ENCODE results near the gene GCNT2.
"Not testable (repeated sequence)": the region's sequence is repeated elsewhere in the genome, so short reads cannot be mapped to it uniquely, and the experiment has no call there.

GCNT2 gene

DNA sequence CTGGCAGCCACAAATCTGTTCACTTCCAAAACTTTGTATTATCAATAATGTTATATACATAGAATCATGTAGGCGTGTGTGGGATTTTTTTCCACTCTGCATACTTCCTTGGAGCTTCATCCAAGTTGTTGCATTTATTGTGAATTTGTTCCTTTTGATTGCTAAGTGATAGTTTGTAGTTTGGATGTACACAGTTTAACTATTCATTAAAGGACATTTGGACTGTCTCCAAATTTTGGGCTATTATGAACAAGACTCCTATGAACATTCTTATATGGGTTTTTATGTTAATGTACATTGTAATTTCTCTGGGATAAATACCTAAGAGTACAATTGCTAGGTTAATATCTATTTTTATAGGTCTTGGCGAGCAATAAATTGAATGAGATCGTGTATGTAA lies 36.2 kb upstream of the GCNT2 start:
- DNase-seq (ENCODE audit: low read depth): no peak
- TF ChIP-seq, protein P1, sequence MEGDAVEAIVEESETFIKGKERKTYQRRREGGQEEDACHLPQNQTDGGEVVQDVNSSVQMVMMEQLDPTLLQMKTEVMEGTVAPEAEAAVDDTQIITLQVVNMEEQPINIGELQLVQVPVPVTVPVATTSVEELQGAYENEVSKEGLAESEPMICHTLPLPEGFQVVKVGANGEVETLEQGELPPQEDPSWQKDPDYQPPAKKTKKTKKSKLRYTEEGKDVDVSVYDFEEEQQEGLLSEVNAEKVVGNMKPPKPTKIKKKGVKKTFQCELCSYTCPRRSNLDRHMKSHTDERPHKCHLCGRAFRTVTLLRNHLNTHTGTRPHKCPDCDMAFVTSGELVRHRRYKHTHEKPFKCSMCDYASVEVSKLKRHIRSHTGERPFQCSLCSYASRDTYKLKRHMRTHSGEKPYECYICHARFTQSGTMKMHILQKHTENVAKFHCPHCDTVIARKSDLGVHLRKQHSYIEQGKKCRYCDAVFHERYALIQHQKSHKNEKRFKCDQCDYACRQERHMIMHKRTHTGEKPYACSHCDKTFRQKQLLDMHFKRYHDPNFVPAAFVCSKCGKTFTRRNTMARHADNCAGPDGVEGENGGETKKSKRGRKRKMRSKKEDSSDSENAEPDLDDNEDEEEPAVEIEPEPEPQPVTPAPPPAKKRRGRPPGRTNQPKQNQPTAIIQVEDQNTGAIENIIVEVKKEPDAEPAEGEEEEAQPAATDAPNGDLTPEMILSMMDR (IDR thresholded peaks at IDR 0.05; ENCODE audit: control insufficient read depth, insufficient read depth, low read depth, low read length, missing control alignments): no peak
- H3K4me3 ChIP-seq (ENCODE audit: control insufficient read depth, low read depth, low read length): no peak overlapping the region

DNA sequence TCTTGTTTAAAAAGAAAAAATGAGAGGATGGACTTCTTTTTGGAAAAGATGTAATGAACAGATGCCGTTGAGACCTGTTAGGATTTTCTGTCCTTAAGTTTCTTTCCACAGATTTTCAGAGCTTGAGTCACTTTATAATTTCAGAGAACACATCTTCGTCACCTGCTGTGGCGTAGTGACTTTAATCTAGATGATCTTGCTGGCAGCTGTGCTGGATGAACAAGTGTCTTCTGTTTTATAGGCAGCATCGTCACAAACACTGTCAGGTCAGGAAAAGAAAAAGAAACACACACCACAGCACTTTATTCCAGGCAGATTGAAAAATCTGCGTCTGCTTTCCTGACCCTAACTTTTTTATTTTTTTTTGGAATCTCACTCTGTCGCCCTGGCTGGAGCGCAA lies 35.7 kb upstream of the GCNT2 start:
- H3K4me3 ChIP-seq (ENCODE audit: control insufficient read depth, low read depth, low read length): no peak overlapping the region
- TF ChIP-seq, protein P1 (IDR thresholded peaks at IDR 0.05; ENCODE audit: control insufficient read depth, insufficient read depth, low read depth, low read length, missing control alignments): no peak
- DNase-seq (ENCODE audit: low read depth): no peak

DNA sequence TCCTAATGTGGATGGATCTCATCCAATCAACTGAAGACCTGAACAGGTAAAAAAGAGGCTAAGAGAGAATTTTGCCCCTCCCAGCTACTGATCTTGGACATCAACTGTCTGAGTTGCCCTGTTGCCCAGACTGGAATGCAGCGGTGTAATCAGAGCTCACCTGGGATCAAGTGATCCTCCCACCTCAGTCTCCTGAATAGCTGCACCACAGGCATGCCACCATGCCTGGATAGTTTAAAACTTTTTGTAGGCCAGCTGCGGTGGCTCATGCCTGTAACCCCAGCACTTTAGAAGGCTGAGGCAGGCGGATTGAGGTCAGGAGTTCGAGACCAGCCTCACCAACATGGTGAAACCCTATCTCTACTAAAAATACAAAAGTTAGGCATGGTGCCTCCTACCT lies 34.9 kb upstream of the GCNT2 start:
- DNase-seq (ENCODE audit: low read depth): no peak
- H3K4me3 ChIP-seq (ENCODE audit: control insufficient read depth, low read depth, low read length): no peak overlapping the region
- TF ChIP-seq, protein P1 (IDR thresholded peaks at IDR 0.05; ENCODE audit: control insufficient read depth, insufficient read depth, low read depth, low read length, missing control alignments): no peak

DNA sequence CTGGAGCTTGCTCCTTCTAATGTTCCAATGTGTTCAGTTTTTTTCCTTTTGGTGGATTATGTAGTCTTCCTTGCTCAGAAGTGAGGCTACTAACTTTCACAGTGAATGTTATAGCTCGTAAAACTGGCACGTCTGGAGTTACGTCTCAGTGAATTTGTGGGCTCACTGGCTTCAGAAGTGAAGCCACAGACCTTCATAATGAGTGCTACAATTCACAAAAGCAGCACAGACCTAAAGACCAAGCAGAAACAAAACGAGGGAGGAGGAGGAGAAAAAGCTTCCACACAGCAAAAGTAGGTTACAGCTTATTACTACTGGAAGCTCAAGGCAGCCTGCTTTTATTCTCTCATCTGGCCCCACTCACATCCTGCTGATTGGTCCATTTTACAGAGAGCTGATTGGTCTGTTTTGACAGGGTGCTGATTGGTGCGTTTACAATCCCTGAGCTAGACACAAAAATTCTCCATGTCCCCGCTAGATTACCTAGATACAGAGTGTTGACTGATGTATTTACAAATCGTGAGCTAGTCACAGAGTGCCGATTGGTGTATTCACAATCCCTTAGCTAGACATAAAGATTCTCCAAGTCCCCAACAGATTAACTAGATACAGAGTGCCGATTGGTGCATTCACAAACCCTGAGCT lies 34.1 kb upstream of the GCNT2 start:
- not testable (repeated sequence) for DNase-seq (ENCODE audit: low read depth); H3K4me3 ChIP-seq (ENCODE audit: control insufficient read depth, low read depth, low read length)

DNA sequence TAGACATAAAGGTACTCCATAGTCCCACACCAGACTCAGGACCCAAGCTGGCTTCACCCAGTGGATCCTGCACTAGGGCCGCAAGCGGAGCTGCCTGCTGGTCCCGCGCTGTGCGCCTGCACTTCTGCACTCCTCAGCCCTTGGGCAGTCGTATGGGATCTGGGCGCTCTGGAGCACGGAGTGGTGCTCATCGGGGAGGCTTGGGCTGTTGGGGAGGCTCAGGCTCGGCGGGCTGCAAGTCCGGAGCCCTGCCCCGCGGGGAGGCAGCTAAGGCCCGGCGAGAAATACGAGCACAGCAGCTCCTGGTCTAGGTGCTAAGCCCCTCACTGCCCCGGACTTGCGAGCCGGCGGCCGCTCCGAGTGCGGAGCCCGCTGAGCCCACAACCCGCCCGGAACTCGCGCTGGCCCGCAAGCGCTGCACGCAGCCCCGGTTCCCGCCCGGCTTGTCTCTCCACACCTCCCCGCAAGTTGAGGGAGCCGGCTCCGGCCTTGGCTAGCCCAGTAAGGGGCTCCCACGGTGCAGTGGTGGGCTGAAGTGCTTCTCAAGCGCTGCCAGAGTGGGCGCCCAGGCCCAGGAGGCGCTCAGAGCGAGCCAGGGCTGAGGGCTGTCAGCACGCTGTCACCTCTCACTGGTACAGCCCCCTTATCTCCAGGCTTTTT lies 33.4 kb upstream of the GCNT2 start:
- TF ChIP-seq, protein P1 (IDR thresholded peaks at IDR 0.05; ENCODE audit: control insufficient read depth, insufficient read depth, low read depth, low read length, missing control alignments): no peak
- no peak overlapping the region for H3K4me3 ChIP-seq (ENCODE audit: control insufficient read depth, low read depth, low read length)
- no peak for DNase-seq (ENCODE audit: low read depth)

DNA sequence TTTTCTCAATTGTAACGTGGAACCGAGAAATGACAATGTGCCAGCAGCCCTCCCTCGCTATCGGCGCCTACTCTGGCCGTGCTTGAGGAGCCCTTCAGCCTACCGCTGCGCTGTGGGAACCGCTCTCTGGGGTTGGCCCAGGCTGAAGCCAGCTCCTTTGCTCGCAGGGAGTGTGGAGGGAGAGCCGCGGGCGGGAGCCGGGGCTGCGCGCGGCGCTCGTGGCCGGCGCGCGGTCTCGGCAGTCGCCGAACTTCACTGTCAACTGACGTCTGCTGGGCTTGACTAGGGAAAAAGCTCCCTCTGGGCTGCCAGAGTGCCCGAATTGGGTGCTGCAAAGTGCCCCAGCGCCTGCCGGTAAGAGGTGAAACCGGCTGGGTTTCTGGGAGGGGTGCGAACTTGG lies 29.7 kb upstream of the GCNT2 start:
- DNase-seq (ENCODE audit: low read depth): no peak
- TF ChIP-seq, protein P1 (IDR thresholded peaks at IDR 0.05; ENCODE audit: control insufficient read depth, insufficient read depth, low read depth, low read length, missing control alignments): no peak
- no peak overlapping the region for H3K4me3 ChIP-seq (ENCODE audit: control insufficient read depth, low read depth, low read length)

DNA sequence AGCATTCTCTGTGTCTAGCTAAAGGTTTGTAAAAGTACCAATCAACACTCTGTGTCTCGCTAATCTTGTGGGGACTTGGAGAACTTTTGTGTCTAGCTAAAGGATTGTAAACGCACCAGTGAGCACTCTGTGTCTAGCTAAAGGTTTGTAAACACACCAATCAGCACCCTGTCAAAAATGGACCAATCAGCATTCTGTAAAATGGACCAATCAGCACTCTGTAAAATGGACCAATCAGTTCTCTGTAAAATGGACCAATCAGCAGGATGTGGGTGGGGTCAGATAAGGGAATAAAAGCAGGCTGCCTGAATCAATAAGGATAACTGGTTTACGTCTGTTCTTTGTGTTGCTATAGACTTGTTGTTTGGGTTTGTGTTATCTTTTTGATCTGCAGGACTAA lies 29.2 kb upstream of the GCNT2 start:
- DNase-seq (ENCODE audit: low read depth): not testable (repeated sequence)

DNA sequence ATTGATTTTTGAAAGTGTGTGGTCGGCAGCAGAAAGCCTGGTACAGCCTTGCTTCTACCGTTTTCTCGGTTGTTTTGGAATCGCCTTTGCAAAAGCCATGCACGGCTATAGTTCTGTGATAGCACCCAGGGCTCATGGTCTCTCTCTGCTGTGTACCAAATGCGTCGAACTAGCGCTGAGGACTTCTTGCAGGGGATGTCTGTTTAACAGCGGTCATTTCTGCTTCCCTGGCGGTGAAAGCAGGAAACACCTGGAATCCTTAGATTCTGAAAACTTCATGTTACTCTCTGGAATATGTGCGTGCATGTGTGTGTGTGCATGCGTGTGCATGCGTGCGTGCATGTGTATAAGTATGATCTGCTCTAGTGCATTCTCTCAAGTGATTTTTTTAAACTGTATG lies 26.1 kb upstream of the GCNT2 start:
- H3K4me3 ChIP-seq (ENCODE audit: control insufficient read depth, low read depth, low read length): no peak overlapping the region
- DNase-seq (ENCODE audit: low read depth): no peak
- TF ChIP-seq, protein P1 (IDR thresholded peaks at IDR 0.05; ENCODE audit: control insufficient read depth, insufficient read depth, low read depth, low read length, missing control alignments): no peak

More for the DNA sequence above, 29.2 kb upstream of the GCNT2 start:
- not testable (repeated sequence) for H3K4me3 ChIP-seq (ENCODE audit: control insufficient read depth, low read depth, low read length)

All from AG09309 (cell line).